MM.1S (cell line): Measurements from ENCODE around the gene ASXL1.

ENCODE experiments used
- CTCF ChIP-seq: fragments of 300-600 bp; sonication (generic); IDR thresholded peaks from 2 replicates; pipeline ENCODE4 v1.5.1; 2016; ENCODE audit warnings: antibody characterized with exemption, low read length, mixed read lengths
- EZH2 ChIP-seq: fragments of 300-600 bp; sonication (generic); optimal IDR thresholded peaks from 2 replicates; pipeline ENCODE3; 2017; ENCODE audit warnings: low read depth, mild to moderate bottlenecking, antibody characterized with exemption, low read length, mixed read lengths
- EZH2phosphoT487 ChIP-seq: fragments of 300-600 bp; sonication (generic); IDR thresholded peaks from 2 replicates; pipeline ENCODE4 v1.6.1; 2018; ENCODE audit warnings: antibody characterized with exemption, low read length

GRCh38 chr20:32427996-32428395 is 69.9 kb downstream of the ASXL1 start:
- TF ChIP-seq CTCF (no peak), EZH2 (no peak), EZH2phosphoT487 (no peak)
